CD4-positive, CD25-positive, alpha-beta regulatory T cell (primary cell): ENCODE results near the gene KCNQ1. TPM values are rescaled to one million over a fixed set of nuclear protein-coding genes. Genes with fewer than 3 reads are reported as not detected.

Experiments
- ATAC-seq, 2 donors: fragments of 150-1000 bp; cut with Tn5 transposase; one replicate each; pipeline ENCODE4 v1.10.0; 2021; ENCODE audit warnings: low read depth in 2 of 2, moderate number of reproducible peaks in 2 of 2, moderate library complexity in 1 of 2
- DNase-seq, 3 donors: peaks; one replicate each; pipeline versions ENCODE4 v3.0.0 to v3.0.0-alpha.2; 2012 to 2022; ENCODE audit warnings: mixed read lengths in 1 of 3
- H3K27ac ChIP-seq: one replicate; pipeline ENCODE4 v1.7.0; 2013; ENCODE audit warnings: mild to moderate bottlenecking, low read length; ENCODE audit not compliant: insufficient read depth, poor library complexity, severe bottlenecking
- H3K27me3 ChIP-seq: one replicate; pipeline ENCODE4 v1.7.0; 2013; ENCODE audit warnings: low read length; ENCODE audit not compliant: control insufficient read depth, insufficient read depth
- H3K36me3 ChIP-seq: one replicate; pipeline ENCODE4 v1.7.0; 2013; ENCODE audit warnings: mild to moderate bottlenecking, low read length, moderate library complexity; ENCODE audit not compliant: control insufficient read depth, insufficient read depth
- H3K4me1 ChIP-seq: 2 replicates; pipeline ENCODE4 v1.7.0; 2013; ENCODE audit warnings: mild to moderate bottlenecking, low read length; ENCODE audit not compliant: insufficient read depth, control insufficient read depth, poor library complexity, severe bottlenecking
- H3K4me3 ChIP-seq: one replicate; pipeline ENCODE4 v1.7.0; 2013; ENCODE audit warnings: low read depth, mild to moderate bottlenecking, low read length, moderate library complexity
- H3K9me3 ChIP-seq, 2 experiments: 1 replicate in 1 of 2; 2 replicates in 1 of 2; pipeline ENCODE4 v1.7.0; 2013; ENCODE audit warnings: low read length in 2 of 2, mild to moderate bottlenecking in 1 of 2, moderate library complexity in 1 of 2; ENCODE audit not compliant: control insufficient read depth in 2 of 2
- H3K27ac Mint-ChIP-seq, 3 donors: one replicate each; pipeline ENCODE4 v1.8.0; 2020 to 2022; ENCODE audit warnings: mild to moderate bottlenecking in 3 of 3, mixed read lengths in 3 of 3, moderate library complexity in 2 of 3
- H3K27me3 Mint-ChIP-seq: one replicate; pipeline ENCODE4 v1.8.0; 2022; ENCODE audit warnings: mild to moderate bottlenecking, mixed read lengths
- H3K36me3 Mint-ChIP-seq: one replicate; pipeline ENCODE4 v1.8.0; 2020; ENCODE audit warnings: mixed read lengths
- H3K4me1 Mint-ChIP-seq, 4 donors: one replicate each; pipeline ENCODE4 v1.8.0; 2020 to 2022; ENCODE audit warnings: mixed read lengths in 4 of 4, mild to moderate bottlenecking in 1 of 4
- H3K4me3 Mint-ChIP-seq, 4 donors: one replicate each; pipeline ENCODE4 v1.8.0; 2020 to 2022; ENCODE audit warnings: mild to moderate bottlenecking in 4 of 4, mixed read lengths in 4 of 4, moderate library complexity in 3 of 4
- H3K9me3 Mint-ChIP-seq, 7 donors: one replicate each; pipeline ENCODE4 v1.8.0; 2020 to 2022; ENCODE audit warnings: mixed read lengths in 7 of 7, mild to moderate bottlenecking in 3 of 7, moderate library complexity in 2 of 7
- polyA plus RNA-seq, 4 donors: library from polyadenylated mRNA; unstranded; fragments of 300-500 nt; fragmentation: Illumina TruSeq; gene quantifications; one replicate each; pipeline ENCODE4 v1.2.3, GENCODE V29; 2021
- total RNA-seq: library from RNA; stranded (reverse); gene quantifications from one replicate; pipeline ENCODE4 v1.2.3, GENCODE V29; 2022

Gene KCNQ1
- total and polyA plus RNA-seq, 5 donors from 2014 or later: 5.5 to 13.4 (median 6.8) TPM

- H3K4me3 ChIP-seq: no peak overlapping the region
- H3K4me1 ChIP-seq: no peaks in the 10 kb centered on the region
- Mint-ChIP-seq H3K9me3 (no peaks in the 10 kb centered on the region), H3K36me3 (peaks cover 5% of the 10 kb centered on the region), H3K4me3 (no peak overlapping the region), H3K27me3 (no peaks in the 10 kb centered on the region), H3K4me1 (no peaks in the 10 kb centered on the region), H3K27ac (no peak overlapping the region)
- no peaks in the 10 kb centered on the region for H3K27me3 ChIP-seq
- H3K27ac ChIP-seq: no peak overlapping the region
- no peak for ATAC-seq
- no peaks in the 10 kb centered on the region for H3K36me3 ChIP-seq
- no peaks in the 10 kb centered on the region for H3K9me3 ChIP-seq
- no peak for DNase-seq
Measured at GRCh38 chr11:2518111-2518982, 73.5 kb downstream of the KCNQ1 start.

GRCh38 chr11:2518983-2519340 is 74.2 kb downstream of the KCNQ1 start:
- H3K27ac ChIP-seq: no peak overlapping the region
- H3K27me3 ChIP-seq: no peaks in the 10 kb centered on the region
- H3K9me3 ChIP-seq: no peaks in the 10 kb centered on the region
- H3K4me1 ChIP-seq: no peaks in the 10 kb centered on the region
- peaks cover 5% of the 10 kb centered on the region for H3K36me3 Mint-ChIP-seq
- no peak overlapping the region for H3K4me3 ChIP-seq
- peaks cover 0 to 1% (median 0%) of the 10 kb centered on the region in 4 donors for H3K4me1 Mint-ChIP-seq
- H3K36me3 ChIP-seq: no peaks in the 10 kb centered on the region
- ATAC-seq (no peak), DNase-seq (no peak)
- H3K9me3 Mint-ChIP-seq: no peaks in the 10 kb centered on the region
- no peak overlapping the region for H3K4me3 Mint-ChIP-seq
- H3K27ac Mint-ChIP-seq: no peak overlapping the region
- H3K27me3 Mint-ChIP-seq: no peaks in the 10 kb centered on the region

GRCh38 chr11:2519517-2519861 is 74.7 kb downstream of the KCNQ1 start:
- Mint-ChIP-seq H3K27ac (no peak overlapping the region), H3K4me1 (peaks cover 0 to 2% (median 0%) of the 10 kb centered on the region in 4 donors), H3K9me3 (no peaks in the 10 kb centered on the region), H3K36me3 (peaks cover 5% of the 10 kb centered on the region), H3K27me3 (no peaks in the 10 kb centered on the region), H3K4me3 (no peak overlapping the region)
- Histone ChIP-seq H3K4me3 (no peak overlapping the region), H3K27me3 (no peaks in the 10 kb centered on the region), H3K9me3 (no peaks in the 10 kb centered on the region), H3K27ac (no peak overlapping the region), H3K36me3 (no peaks in the 10 kb centered on the region), H3K4me1 (no peaks in the 10 kb centered on the region)
- no peak for DNase-seq
- ATAC-seq: no peak

GRCh38 chr11:2519862-2520735 is 75.3 kb downstream of the KCNQ1 start:
- H3K27ac ChIP-seq: no peak overlapping the region
- H3K36me3 ChIP-seq: no peaks in the 10 kb centered on the region
- no peak overlapping the region for H3K4me3 ChIP-seq
- no peaks in the 10 kb centered on the region for H3K9me3 ChIP-seq
- Mint-ChIP-seq H3K4me3 (no peak overlapping the region), H3K27me3 (no peaks in the 10 kb centered on the region), H3K9me3 (no peaks in the 10 kb centered on the region), H3K36me3 (peaks cover 5% of the 10 kb centered on the region), H3K27ac (no peak overlapping the region), H3K4me1 (peaks cover 0 to 8% (median 2%) of the 10 kb centered on the region in 4 donors)
- DNase-seq (no peak), ATAC-seq (no peak)
- H3K27me3 ChIP-seq: no peaks in the 10 kb centered on the region
- no peaks in the 10 kb centered on the region for H3K4me1 ChIP-seq

GRCh38 chr11:2520736-2521035 is 75.9 kb downstream of the KCNQ1 start:
- ATAC-seq (no peak), DNase-seq (no peak)
- no peaks in the 10 kb centered on the region for H3K27me3 Mint-ChIP-seq
- peaks cover 0 to 14% (median 3%) of the 10 kb centered on the region in 4 donors for H3K4me1 Mint-ChIP-seq
- no peak overlapping the region for H3K27ac ChIP-seq
- H3K36me3 Mint-ChIP-seq: peaks cover 5% of the 10 kb centered on the region
- H3K4me3 Mint-ChIP-seq: no peak overlapping the region
- no peak overlapping the region for H3K4me3 ChIP-seq
- H3K36me3 ChIP-seq: no peaks in the 10 kb centered on the region
- H3K4me1 ChIP-seq: no peaks in the 10 kb centered on the region
- no peaks in the 10 kb centered on the region for H3K9me3 ChIP-seq
- no peaks in the 10 kb centered on the region for H3K9me3 Mint-ChIP-seq
- H3K27me3 ChIP-seq: no peaks in the 10 kb centered on the region
- no peak overlapping the region for H3K27ac Mint-ChIP-seq

GRCh38 chr11:2521081-2521732 is 76.4 kb downstream of the KCNQ1 start:
- no peak overlapping the region for H3K27ac Mint-ChIP-seq
- DNase-seq: no peak

GRCh38 chr11:2521733-2522630 is 77.2 kb downstream of the KCNQ1 start:
- H3K9me3 Mint-ChIP-seq: no peaks in the 10 kb centered on the region
- ATAC-seq (no peak), DNase-seq (no peak)
- H3K27ac Mint-ChIP-seq: no peak overlapping the region
- H3K4me1 Mint-ChIP-seq: peaks cover 0 to 26% (median 5%) of the 10 kb centered on the region in 4 donors
- Histone ChIP-seq H3K4me1 (peaks cover 3% of the 10 kb centered on the region), H3K4me3 (no peak overlapping the region), H3K9me3 (no peaks in the 10 kb centered on the region), H3K27me3 (no peaks in the 10 kb centered on the region), H3K36me3 (no peaks in the 10 kb centered on the region), H3K27ac (no peak overlapping the region)
- peaks cover 5% of the 10 kb centered on the region for H3K36me3 Mint-ChIP-seq
- no peaks in the 10 kb centered on the region for H3K27me3 Mint-ChIP-seq
- no peak overlapping the region for H3K4me3 Mint-ChIP-seq

More at GRCh38 chr11:2521081-2521732, 76.4 kb downstream of the KCNQ1 start:
- no peaks in the 10 kb centered on the region for H3K27me3 Mint-ChIP-seq
- no peaks in the 10 kb centered on the region for H3K9me3 Mint-ChIP-seq
- no peaks in the 10 kb centered on the region for H3K36me3 ChIP-seq
- no peak overlapping the region for H3K4me3 Mint-ChIP-seq
- H3K9me3 ChIP-seq: no peaks in the 10 kb centered on the region
- H3K4me1 Mint-ChIP-seq: peaks cover 0 to 19% (median 3%) of the 10 kb centered on the region in 4 donors
- H3K4me3 ChIP-seq: no peak overlapping the region
- ATAC-seq: no peak
- no peaks in the 10 kb centered on the region for H3K4me1 ChIP-seq
- peaks cover 5% of the 10 kb centered on the region for H3K36me3 Mint-ChIP-seq
- no peaks in the 10 kb centered on the region for H3K27me3 ChIP-seq
- no peak overlapping the region for H3K27ac ChIP-seq
